Spleen (tissue), 7 donors: ENCODE results near the gene WFDC5.

Source experiments
- CTCF ChIP-seq, 11 experiments: fragments of 200-600 bp in 7 of 11; fragments of 450-650 bp in 4 of 11; sonication (generic) in 4 of 11; IDR thresholded peaks in 8 of 11; conservative IDR thresholded peaks in 3 of 11; 1 replicate in 7 of 11; 2 replicates in 4 of 11; pipeline versions ENCODE4 v1.4.0 to v1.8.0; 2016 to 2021; ENCODE audit warnings: antibody characterized with exemption in 11 of 11, inconsistent platforms in 4 of 11, mild to moderate bottlenecking in 1 of 11
- POLR2A ChIP-seq, 3 donors: fragments of 450-650 bp; IDR thresholded peaks; one replicate each; pipeline ENCODE4 v1.5.1; 2017; ENCODE audit warnings: antibody characterized with exemption in 3 of 3, mild to moderate bottlenecking in 1 of 3
- donor health status: DM: no; HTN: no; CAD: no; lungs with moderate emphysema.
- donor health status: DM: no; HTN: no; CAD: no.
- donor health status: DM: no; HTN: no; CAD: no.

- TF ChIP-seq POLR2A (IDR thresholded peaks at IDR 0.05) (no peak), CTCF (IDR thresholded peaks at IDR 0.05 in 8 of 11, conservative IDR thresholded peaks at IDR 0.05 in 3 of 11) (no peak)
Measured at GRCh38 chr20:45094864-45095574, 20.0 kb downstream of the WFDC5 start.
